Transverse colon (tissue), 4 donors: ENCODE results near the gene SART1.

Experiments used
- EP300 ChIP-seq: sonication (generic); formaldehyde crosslinking; IDR thresholded peaks from one replicate; pipeline ENCODE4 v1.6.1; 2017; ENCODE audit warnings: antibody characterized with exemption, low read depth
- POLR2A ChIP-seq: fragments of 450-650 bp; IDR thresholded peaks from one replicate; pipeline ENCODE4 v1.6.1; 2016; ENCODE audit warnings: antibody characterized with exemption, mild to moderate bottlenecking, moderate library complexity
- POLR2AphosphoS5 ChIP-seq, 3 donors: sonication (generic); formaldehyde crosslinking; IDR thresholded peaks; one replicate each; pipeline ENCODE4 v1.6.1; 2016; ENCODE audit warnings: antibody characterized with exemption in 3 of 3
- TF ChIP-seq, protein P1 (sequence below), 5 experiments: fragments of 200-600 bp in 3 of 5; fragments of 450-650 bp in 2 of 5; sonication (generic) in 3 of 5; IDR thresholded peaks; 1 replicate in 2 of 5; 2 replicates in 3 of 5; pipeline ENCODE4 v1.5.1; 2016 to 2017; ENCODE audit warnings: antibody characterized with exemption in 5 of 5, inconsistent platforms in 3 of 5, mild to moderate bottlenecking in 2 of 5, moderate library complexity in 1 of 5

GRCh38 chr11:66026017-66026529 is 64.5 kb downstream of the SART1 start, which contains the start of gene CATSPER1:
- TF ChIP-seq, protein P1, sequence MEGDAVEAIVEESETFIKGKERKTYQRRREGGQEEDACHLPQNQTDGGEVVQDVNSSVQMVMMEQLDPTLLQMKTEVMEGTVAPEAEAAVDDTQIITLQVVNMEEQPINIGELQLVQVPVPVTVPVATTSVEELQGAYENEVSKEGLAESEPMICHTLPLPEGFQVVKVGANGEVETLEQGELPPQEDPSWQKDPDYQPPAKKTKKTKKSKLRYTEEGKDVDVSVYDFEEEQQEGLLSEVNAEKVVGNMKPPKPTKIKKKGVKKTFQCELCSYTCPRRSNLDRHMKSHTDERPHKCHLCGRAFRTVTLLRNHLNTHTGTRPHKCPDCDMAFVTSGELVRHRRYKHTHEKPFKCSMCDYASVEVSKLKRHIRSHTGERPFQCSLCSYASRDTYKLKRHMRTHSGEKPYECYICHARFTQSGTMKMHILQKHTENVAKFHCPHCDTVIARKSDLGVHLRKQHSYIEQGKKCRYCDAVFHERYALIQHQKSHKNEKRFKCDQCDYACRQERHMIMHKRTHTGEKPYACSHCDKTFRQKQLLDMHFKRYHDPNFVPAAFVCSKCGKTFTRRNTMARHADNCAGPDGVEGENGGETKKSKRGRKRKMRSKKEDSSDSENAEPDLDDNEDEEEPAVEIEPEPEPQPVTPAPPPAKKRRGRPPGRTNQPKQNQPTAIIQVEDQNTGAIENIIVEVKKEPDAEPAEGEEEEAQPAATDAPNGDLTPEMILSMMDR (IDR thresholded peaks at IDR 0.05) = no peak
- TF ChIP-seq POLR2A (no peak), POLR2AphosphoS5 (IDR thresholded peaks at IDR 0.05) (no peak), EP300 (no peak)
